Astrocyte of the cerebellum (primary cell): ENCODE data around the gene XXYLT1.

Experiments used
- DNase-seq: peaks from one replicate; pipeline ENCODE4 v3.0.0-alpha.2; 2011; ENCODE audit warnings: low read depth
- H3K4me3 ChIP-seq: 2 replicates; pipeline ENCODE4 v1.5.1; 2011; ENCODE audit warnings: mild to moderate bottlenecking, low read depth, low read length, moderate library complexity
- in situ Hi-C: cut with HindIII; loops from 2 replicates; pipeline ENCODE4 v1.10.0; 2017; ENCODE audit warnings: low sequenced_read_pairs
- TF ChIP-seq, protein P1 (sequence below): IDR thresholded peaks from 2 replicates; pipeline ENCODE4 v1.5.1; 2012; ENCODE audit warnings: low read length, low read depth, moderate library complexity, mild to moderate bottlenecking; ENCODE audit errors: missing control alignments

The XXYLT1 gene

DNA sequence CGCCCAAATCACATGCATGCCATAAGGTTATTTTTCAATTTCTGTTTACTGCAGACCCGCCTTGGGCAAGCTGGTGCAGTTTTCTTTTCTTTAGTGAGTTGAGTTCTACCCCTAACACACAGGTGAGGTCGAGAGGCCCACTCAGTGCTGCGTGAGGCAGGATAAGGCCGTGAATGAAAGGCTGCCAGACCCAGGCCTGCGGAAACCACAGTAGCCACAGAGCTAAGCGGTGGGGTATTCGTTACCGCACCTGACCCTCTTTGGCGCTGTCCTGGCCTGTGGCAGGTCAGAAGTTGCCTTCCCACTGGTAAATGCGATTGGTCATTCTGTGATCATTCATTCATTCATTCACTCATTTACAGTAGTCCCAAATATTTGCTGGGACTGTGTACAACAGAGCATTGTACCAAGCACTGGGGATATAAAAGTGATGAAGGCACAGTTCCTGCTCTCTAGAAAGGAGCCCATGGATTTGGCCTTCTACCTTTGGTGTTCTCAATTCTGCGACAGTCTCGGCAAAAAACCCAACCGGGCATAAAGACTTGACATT, 144.8 kb downstream of the XXYLT1 start:
- DNase-seq, result no peak
- in situ Hi-C loops, result no loop called here
- no peak overlapping the region for H3K4me3 ChIP-seq
- TF ChIP-seq, protein P1, sequence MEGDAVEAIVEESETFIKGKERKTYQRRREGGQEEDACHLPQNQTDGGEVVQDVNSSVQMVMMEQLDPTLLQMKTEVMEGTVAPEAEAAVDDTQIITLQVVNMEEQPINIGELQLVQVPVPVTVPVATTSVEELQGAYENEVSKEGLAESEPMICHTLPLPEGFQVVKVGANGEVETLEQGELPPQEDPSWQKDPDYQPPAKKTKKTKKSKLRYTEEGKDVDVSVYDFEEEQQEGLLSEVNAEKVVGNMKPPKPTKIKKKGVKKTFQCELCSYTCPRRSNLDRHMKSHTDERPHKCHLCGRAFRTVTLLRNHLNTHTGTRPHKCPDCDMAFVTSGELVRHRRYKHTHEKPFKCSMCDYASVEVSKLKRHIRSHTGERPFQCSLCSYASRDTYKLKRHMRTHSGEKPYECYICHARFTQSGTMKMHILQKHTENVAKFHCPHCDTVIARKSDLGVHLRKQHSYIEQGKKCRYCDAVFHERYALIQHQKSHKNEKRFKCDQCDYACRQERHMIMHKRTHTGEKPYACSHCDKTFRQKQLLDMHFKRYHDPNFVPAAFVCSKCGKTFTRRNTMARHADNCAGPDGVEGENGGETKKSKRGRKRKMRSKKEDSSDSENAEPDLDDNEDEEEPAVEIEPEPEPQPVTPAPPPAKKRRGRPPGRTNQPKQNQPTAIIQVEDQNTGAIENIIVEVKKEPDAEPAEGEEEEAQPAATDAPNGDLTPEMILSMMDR, result no peak

DNA sequence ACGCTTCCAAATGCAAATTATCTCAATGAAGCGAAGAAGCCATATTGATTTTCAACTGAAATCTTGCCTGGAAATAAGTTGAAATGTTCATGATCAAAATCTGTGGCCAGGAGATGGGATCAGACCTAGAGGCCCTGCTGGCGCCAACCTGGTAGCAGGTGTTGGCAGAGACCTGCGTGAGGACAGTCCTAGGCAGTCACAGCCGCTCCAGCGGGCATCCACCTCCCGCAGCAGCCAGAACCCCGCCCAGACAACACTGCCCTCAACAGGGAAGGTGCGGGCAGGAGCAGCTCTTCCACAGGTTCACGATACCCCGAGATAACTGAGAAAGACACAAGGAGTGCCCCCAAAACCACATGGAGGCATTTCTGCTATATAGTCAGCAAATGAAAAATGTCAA, 145.3 kb downstream of the XXYLT1 start:
- H3K4me3 ChIP-seq, result no peak overlapping the region
- no peak for DNase-seq
- in situ Hi-C loops, result no loop called here
- TF ChIP-seq, protein P1, result no peak

DNA sequence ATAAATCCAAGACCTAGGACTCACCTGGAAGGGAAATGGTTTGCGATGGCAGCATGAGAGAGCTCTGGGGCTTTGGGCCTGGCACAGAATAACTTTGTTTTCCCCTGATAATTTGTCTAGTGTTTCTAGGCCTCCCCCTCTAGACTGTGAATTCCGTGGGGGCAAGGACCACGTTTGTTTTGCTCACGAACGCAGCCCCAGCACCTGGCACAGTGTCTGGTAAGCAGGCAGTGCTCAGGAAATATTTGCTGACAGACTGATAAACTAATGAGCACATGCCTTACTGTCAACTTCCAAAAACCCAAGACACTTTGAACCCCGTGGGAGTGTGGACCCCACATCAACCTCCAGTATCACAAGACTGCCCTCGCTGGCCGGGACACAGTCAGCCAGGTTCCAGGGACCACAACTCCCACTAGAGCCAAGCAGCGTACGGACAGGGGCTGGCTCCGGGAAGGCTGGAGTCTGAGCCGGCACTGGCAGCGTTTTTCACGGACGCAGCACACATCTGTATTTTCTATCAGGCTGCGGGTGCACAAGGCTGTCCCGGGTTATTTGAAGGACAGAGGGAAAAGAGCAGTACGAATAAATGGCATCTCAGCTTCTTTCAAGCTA, 146.5 kb downstream of the XXYLT1 start:
- no peak for DNase-seq
- TF ChIP-seq, protein P1, result no peak
- in situ Hi-C loops, result loop anchor here (5.0 kb wide), 1 partner anchor 133 kb away; no protein-coding TSS in a partner anchor
- H3K4me3 ChIP-seq, result no peak overlapping the region

DNA sequence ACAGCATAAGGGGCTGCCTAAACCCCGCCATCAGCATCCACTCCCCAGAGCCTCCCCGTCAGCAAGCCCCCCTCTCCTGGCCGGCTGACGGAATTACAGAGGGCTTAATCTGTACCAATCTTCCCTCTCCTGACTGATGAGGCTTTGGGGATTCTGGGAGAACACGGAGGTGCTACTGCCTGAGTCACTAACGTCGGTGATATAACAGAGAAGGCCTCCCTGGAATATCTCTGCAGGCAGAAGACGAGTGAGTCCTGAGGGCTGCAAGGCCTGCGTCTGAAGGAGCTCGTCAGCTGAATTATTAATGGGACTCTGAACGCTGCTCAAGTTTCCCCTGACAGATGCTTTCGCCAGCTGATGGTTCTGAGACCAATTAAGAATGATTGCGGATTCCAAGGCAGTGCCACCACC, 147.7 kb downstream of the XXYLT1 start:
- H3K4me3 ChIP-seq, result no peak overlapping the region
- DNase-seq, result no peak
- in situ Hi-C loops, result loop anchor here (5.0 kb wide), 1 partner anchor 134 kb away; no protein-coding TSS in a partner anchor
- TF ChIP-seq, protein P1, result peak; percentile 46

DNA sequence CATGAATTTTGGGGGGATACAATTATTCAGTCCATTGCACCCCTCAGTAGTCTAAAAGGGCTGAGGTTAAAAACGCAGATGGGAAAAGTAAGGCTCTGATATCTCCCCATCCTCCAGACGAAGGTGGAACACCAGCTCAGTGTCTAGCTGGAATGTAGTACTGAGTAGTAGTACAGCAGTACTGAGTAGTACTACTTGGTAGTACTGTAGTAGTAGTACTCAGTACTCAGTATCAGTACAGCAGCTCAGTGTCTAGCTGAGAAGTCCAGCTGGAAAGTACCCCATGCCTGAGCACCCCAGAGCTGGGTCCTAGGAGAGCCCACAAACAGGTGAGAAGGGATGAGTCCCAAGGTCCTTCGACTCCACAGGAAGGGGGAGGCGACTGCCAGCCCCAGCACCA, 148.7 kb downstream of the XXYLT1 start:
- in situ Hi-C loops, result loop anchor here (5.0 kb wide), 1 partner anchor 135 kb away; no protein-coding TSS in a partner anchor
- DNase-seq, result no peak
- no peak overlapping the region for H3K4me3 ChIP-seq
- TF ChIP-seq, protein P1, result no peak

DNA sequence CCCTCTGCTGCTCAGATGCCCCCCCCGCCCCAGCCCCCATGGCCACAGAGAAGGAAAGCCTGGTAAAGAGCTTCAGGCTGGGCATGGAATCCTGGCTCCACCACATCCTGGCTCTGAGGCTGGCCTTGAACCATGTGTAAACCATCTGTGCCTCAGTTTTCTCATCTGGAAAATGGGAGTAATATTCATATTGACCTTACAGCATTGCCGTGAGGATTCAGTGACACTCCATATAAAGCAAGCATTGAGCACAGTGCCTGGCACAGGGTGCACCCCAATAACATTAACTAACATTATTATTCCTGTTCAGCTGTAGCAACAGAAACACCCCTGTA, 150.7 kb downstream of the XXYLT1 start:
- no peak for DNase-seq
- no peak overlapping the region for H3K4me3 ChIP-seq
- TF ChIP-seq, protein P1, result no peak
- in situ Hi-C loops, result loop anchor here (5.0 kb wide), 1 partner anchor 137 kb away; no protein-coding TSS in a partner anchor
